HCT116 (cell line): ENCODE data around the gene THOP1. TPM values are rescaled to one million over a fixed set of nuclear protein-coding genes. Genes with fewer than 3 reads are reported as not detected.

Source experiments
- ATAC-seq: fragments of 200-7000 bp; cut with Tn5 transposase; 2 replicates; pipeline ENCODE4 v1.9.1; 2020; ENCODE audit warnings: mild to moderate bottlenecking, moderate library complexity
- BruUV-seq: library from RNA; stranded (reverse); fragments of 400-500 nt; replicated peaks from 2 replicates; lab custom pipeline; 2021; lab: Mats Ljungman, UMichigan
- CTCF ChIA-PET: fragments of 300-600 bp; sonication (Branson Sonifier 250); formaldehyde crosslinking; loops from one replicate; lab custom pipeline; 2021; ENCODE audit warnings: antibody characterized with exemption; lab: Charles Lee
- POLR2A ChIA-PET: fragments of 300-600, 350-600 bp; sonication (Branson Sonifier 250); formaldehyde crosslinking; loops from one replicate; lab custom pipeline; 2021; ENCODE audit warnings: antibody characterized with exemption; lab: Charles Lee
- RAD21 ChIA-PET, 2 experiments: fragments of 300-600 bp; sonication (Branson Sonifier 250); formaldehyde crosslinking; loops; one replicate each; lab custom pipeline; 2023; ENCODE audit warnings: low total read pairs in 2 of 2; ENCODE audit not compliant: uncharacterized antibody in 2 of 2, unreplicated experiment in 2 of 2, low non-redundant PET in 1 of 2; lab: Charles Lee
- DNase-seq: peaks from one replicate; pipeline ENCODE4 v3.0.0-alpha.2; 2010; ENCODE audit warnings: low read depth, low spot score
- H2AFZ ChIP-seq: fragments of 200-600 bp; shearing (Covaris generic), sonication (generic); 2 replicates; pipeline ENCODE4 v1.6.1; 2017; ENCODE audit warnings: low read depth, mixed run types, mixed read lengths, antibody characterized with exemption, low read length; ENCODE audit not compliant: poor library complexity, severe bottlenecking
- H3K27ac ChIP-seq: 2 replicates; pipeline ENCODE4 v1.5.1; 2012; ENCODE audit warnings: low read depth, low read length
- H3K27me3 ChIP-seq: fragments of 200-600 bp; sonication (generic); 2 replicates; pipeline ENCODE4 v1.6.1; 2016; ENCODE audit warnings: mixed run types, low read length, mixed read lengths; ENCODE audit not compliant: insufficient read depth
- H3K36me3 ChIP-seq, 2 experiments: fragments of 200-500 bp in 1 of 2; fragments of 200-600 bp in 1 of 2; sonication (Bioruptor generic) in 1 of 2; sonication (generic) in 1 of 2; 2 replicates each; pipeline versions ENCODE4 v1.5.1 to v1.6.1; 2014 to 2016; ENCODE audit warnings: low read length in 2 of 2, inconsistent platforms in 1 of 2, mixed read lengths in 1 of 2, mixed run types in 1 of 2; ENCODE audit not compliant: insufficient read depth in 2 of 2, control insufficient read depth in 1 of 2
- H3K4me1 ChIP-seq, 2 experiments: fragments of 200-600 bp in 1 of 2; sonication (generic) in 1 of 2; 2 replicates each; pipeline versions ENCODE4 v1.5.1 to v1.6.1; 2012 to 2017; ENCODE audit warnings: low read length in 2 of 2, inconsistent platforms in 1 of 2, mild to moderate bottlenecking in 1 of 2, mixed read lengths in 1 of 2, mixed run types in 1 of 2, moderate library complexity in 1 of 2; ENCODE audit not compliant: insufficient read depth in 2 of 2, control insufficient read depth in 1 of 2
- H3K4me2 ChIP-seq: fragments of 200-600 bp; sonication (generic); 2 replicates; pipeline ENCODE4 v1.6.1; 2017; ENCODE audit warnings: mixed run types, low read length, mixed read lengths
- H3K4me3 ChIP-seq, 2 experiments: fragments of 200-600 bp in 1 of 2; sonication (generic) in 1 of 2; replicated peaks in 1 of 2; 2 replicates each; pipeline ENCODE4 v1.5.1; 2011 to 2016; ENCODE audit warnings: low read length in 2 of 2, control low read depth in 1 of 2, low read depth in 1 of 2, mild to moderate bottlenecking in 1 of 2, mixed read lengths in 1 of 2, mixed run types in 1 of 2
- H3K79me2 ChIP-seq: fragments of 200-600 bp; sonication (generic); 2 replicates; pipeline ENCODE4 v1.6.1; 2017; ENCODE audit warnings: mild to moderate bottlenecking, mixed run types, low read length, moderate library complexity, mixed read lengths; ENCODE audit not compliant: insufficient read depth
- H3K9ac ChIP-seq: fragments of 200-600 bp; sonication (generic); 2 replicates; pipeline ENCODE4 v1.6.1; 2016; ENCODE audit warnings: low read length, mixed read lengths
- H3K9me2 ChIP-seq: fragments of 200-600 bp; sonication (generic), shearing (Covaris generic); 2 replicates; pipeline ENCODE4 v1.6.1; 2017; ENCODE audit warnings: mixed run types, mild to moderate bottlenecking, moderate library complexity; ENCODE audit not compliant: insufficient read depth
- H3K9me3 ChIP-seq, 2 experiments: fragments of 200-500 bp in 1 of 2; fragments of 200-600 bp in 1 of 2; sonication (Bioruptor generic) in 1 of 2; sonication (generic) in 1 of 2; 2 replicates each; pipeline ENCODE4 v1.6.1; 2014 to 2017; ENCODE audit warnings: low read length in 2 of 2, mixed read lengths in 2 of 2, inconsistent platforms in 1 of 2, low read depth in 1 of 2, mild to moderate bottlenecking in 1 of 2, mixed run types in 1 of 2, moderate library complexity in 1 of 2; ENCODE audit not compliant: control insufficient read depth in 1 of 2, insufficient read depth in 1 of 2
- H4K20me1 ChIP-seq: fragments of 200-600 bp; sonication (generic), shearing (Covaris generic); 2 replicates; pipeline ENCODE4 v1.6.1; 2017; ENCODE audit warnings: mixed run types, mild to moderate bottlenecking, moderate library complexity; ENCODE audit not compliant: insufficient read depth
- CEBPB ChIP-seq: IDR thresholded peaks from 2 replicates; pipeline ENCODE4 v1.6.1; 2012; ENCODE audit warnings: low read depth
- EGR1 ChIP-seq: IDR thresholded peaks from 2 replicates; pipeline ENCODE4 v1.6.1; 2012; ENCODE audit warnings: low read depth
- ELF1 ChIP-seq: IDR thresholded peaks from 2 replicates; pipeline ENCODE4 v1.6.1; 2012; ENCODE audit warnings: low read depth, borderline replicate concordance
- EZH2 ChIP-seq: fragments of 200-600 bp; sonication (generic); IDR thresholded peaks from 2 replicates; pipeline ENCODE4 v1.6.1; 2017; ENCODE audit warnings: antibody characterized with exemption, mixed run types
- EZH2phosphoT487 ChIP-seq: fragments of 200-600 bp; IDR thresholded peaks from 2 replicates; pipeline ENCODE4 v1.6.1; 2018; ENCODE audit warnings: antibody characterized with exemption, borderline replicate concordance
- FOSL1 ChIP-seq: IDR thresholded peaks from 2 replicates; pipeline ENCODE4 v1.6.1; 2012; ENCODE audit warnings: low read depth
- JUND ChIP-seq: IDR thresholded peaks from 2 replicates; pipeline ENCODE4 v1.6.1; 2012
- POLR2A ChIP-seq: IDR thresholded peaks from 2 replicates; pipeline ENCODE4 v1.7.0; 2011; ENCODE audit warnings: borderline replicate concordance; ENCODE audit not compliant: insufficient read depth, insufficient read length; ENCODE audit errors: extremely low read depth
- POLR2AphosphoS5 ChIP-seq: IDR thresholded peaks from 2 replicates; pipeline ENCODE4 v1.6.1; 2011; ENCODE audit warnings: mild to moderate bottlenecking, low read depth, low read length, moderate library complexity
- SP1 ChIP-seq: IDR thresholded peaks from 2 replicates; pipeline ENCODE4 v1.6.1; 2012; ENCODE audit warnings: low read depth
- SRF ChIP-seq: IDR thresholded peaks from 2 replicates; pipeline ENCODE4 v1.6.1; 2012; ENCODE audit warnings: low read depth
- TCF7L2 ChIP-seq: IDR thresholded peaks from 2 replicates; pipeline ENCODE4 v1.7.0; 2011; ENCODE audit warnings: borderline replicate concordance, inconsistent platforms; ENCODE audit not compliant: insufficient read depth, insufficient read length; ENCODE audit errors: extremely low read depth
- YY1 ChIP-seq: IDR thresholded peaks from 2 replicates; pipeline ENCODE4 v1.6.1; 2011; ENCODE audit warnings: low read length, low read depth, moderate library complexity, mild to moderate bottlenecking; ENCODE audit not compliant: insufficient replicate concordance; ENCODE audit errors: extremely low read depth
- ZBTB33 ChIP-seq: IDR thresholded peaks from 2 replicates; pipeline ENCODE4 v1.6.1; 2011; ENCODE audit warnings: mild to moderate bottlenecking, low read length, moderate library complexity; ENCODE audit not compliant: insufficient replicate concordance; ENCODE audit errors: extremely low read depth
- ZFX ChIP-seq: fragments of 450-650 bp; IDR thresholded peaks from 2 replicates; pipeline ENCODE4 v1.6.1; 2017
- intact Hi-C: fragments of 100-400 bp; cut with micrococcal nuclease; formaldehyde crosslinking; loops from 2 replicates; pipeline ENCODE4 v1.10.0; 2022
- total RNA-seq: library from RNA; stranded (reverse); gene quantifications from one replicate; pipeline ENCODE4 v1.2.1, GENCODE V29; 2021; ENCODE audit not compliant: unreplicated experiment
- TF ChIP-seq, protein P1 (sequence below): IDR thresholded peaks from 2 replicates; pipeline ENCODE4 v1.6.1; 2012
- TF ChIP-seq, protein P2 (sequence below): IDR thresholded peaks from 2 replicates; pipeline ENCODE4 v1.6.1; 2012

THOP1 gene
- total RNA-seq, 1 experiment from 2014 or later, result 201 TPM

DNA sequence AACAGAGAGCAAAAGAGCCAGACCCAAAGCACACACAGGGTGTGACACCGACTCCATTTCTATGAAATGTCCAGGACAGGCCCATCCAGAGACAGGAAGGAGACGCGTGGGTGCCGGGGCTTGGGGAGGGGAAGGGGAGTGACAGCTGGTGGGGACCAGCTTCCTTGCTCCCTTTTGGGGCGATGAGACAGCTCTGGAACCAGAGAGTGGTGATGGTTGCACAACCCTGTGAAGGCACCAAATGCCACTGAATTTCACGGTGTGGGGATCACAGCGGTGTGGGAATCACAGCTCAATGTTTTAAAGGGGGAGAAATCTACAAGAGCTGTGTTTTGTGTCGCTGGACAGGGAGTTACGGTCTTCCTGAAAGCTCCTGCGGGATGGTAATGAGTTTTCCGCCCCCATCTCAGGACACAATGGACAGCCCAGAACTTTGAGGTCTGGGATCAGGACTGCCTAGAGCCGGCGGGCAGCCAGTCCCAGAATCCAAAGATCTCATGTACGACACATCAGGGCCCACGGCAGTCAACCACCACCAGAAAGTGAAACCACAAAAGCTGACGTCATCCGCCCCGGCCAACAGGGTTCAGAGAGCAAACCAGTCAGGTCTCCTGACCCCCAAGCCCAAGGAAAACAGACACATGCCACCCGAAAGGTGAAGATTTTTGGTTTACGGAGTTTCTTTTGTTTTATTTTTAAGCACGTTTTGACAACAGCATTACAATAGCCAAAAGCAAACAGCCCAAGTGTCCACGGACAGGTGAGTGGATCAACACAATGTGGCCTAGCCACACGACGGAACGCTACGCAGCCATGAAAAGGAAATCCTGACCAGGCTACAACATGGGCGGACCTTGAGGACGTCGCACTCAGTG lies 9.5 kb upstream of the THOP1 start:
- POLR2A ChIA-PET, result no interaction called here

More for the DNA sequence above, 9.5 kb upstream of the THOP1 start:
- no peak overlapping the region for H3K4me3 ChIP-seq
- no TSS peak for BruUV-seq
- H4K20me1 ChIP-seq, result no peaks in the 10 kb centered on the region; the same call in 1 of the 2 replicates
- intact Hi-C loops, result no loop called here
- no peaks in the 10 kb centered on the region for H3K27me3 ChIP-seq
- DNase-seq, result no peak
- peaks cover 5 to 25% of the 10 kb centered on the region in 2 experiments; a peak in 2 of 4 replicates for H3K36me3 ChIP-seq
- no peak overlapping the region for H3K27ac ChIP-seq
- no peak overlapping the region for H2AFZ ChIP-seq
- CTCF ChIA-PET, result no interaction called here
- RAD21 ChIA-PET, result no interaction called here
- H3K9me3 ChIP-seq, result no peaks in the 10 kb centered on the region
- no peak overlapping the region for H3K4me2 ChIP-seq
- ATAC-seq, result no peak
- H3K4me1 ChIP-seq, result no peaks in the 10 kb centered on the region
- peaks cover 90% of the 10 kb centered on the region for H3K79me2 ChIP-seq
- H3K9me2 ChIP-seq, result no peaks in the 10 kb centered on the region
- no peak overlapping the region for H3K9ac ChIP-seq
- TF ChIP-seq ELF1 (no peak), POLR2A (no peak), SP1 (no peak), ZFX (no peak), EZH2 (no peak), TCF7L2 (no peak), POLR2AphosphoS5 (no peak), EGR1 (no peak), JUND (no peak), YY1 (no peak), SRF (no peak), EZH2phosphoT487 (no peak), CEBPB (no peak), FOSL1 (no peak), ZBTB33 (no peak)
- TF ChIP-seq, protein P1, sequence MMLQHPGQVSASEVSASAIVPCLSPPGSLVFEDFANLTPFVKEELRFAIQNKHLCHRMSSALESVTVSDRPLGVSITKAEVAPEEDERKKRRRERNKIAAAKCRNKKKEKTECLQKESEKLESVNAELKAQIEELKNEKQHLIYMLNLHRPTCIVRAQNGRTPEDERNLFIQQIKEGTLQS, result no peak
- TF ChIP-seq, protein P2, sequence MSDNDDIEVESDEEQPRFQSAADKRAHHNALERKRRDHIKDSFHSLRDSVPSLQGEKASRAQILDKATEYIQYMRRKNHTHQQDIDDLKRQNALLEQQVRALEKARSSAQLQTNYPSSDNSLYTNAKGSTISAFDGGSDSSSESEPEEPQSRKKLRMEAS, result no peak
